HepG2 (cell line): ENCODE results near the gene PAK1IP1. TPM values are rescaled to one million over a fixed set of nuclear protein-coding genes. Genes with fewer than 3 reads are reported as not detected.

Experiments used
- ATAC-seq: fragments of 200-7000 bp; cut with Tn5 transposase; 3 replicates; pipeline ENCODE4 v1.9.1; 2020; ENCODE audit warnings: mild to moderate bottlenecking, moderate library complexity
- BruUV-seq: library from RNA; stranded (reverse); fragments of 400-500 nt; replicated peaks from 2 replicates; lab custom pipeline; 2021; lab: Mats Ljungman, UMichigan
- CTCF ChIA-PET: fragments of 300-600 bp; formaldehyde crosslinking; extraction: SDS; loops from one replicate; lab custom pipeline; 2021; ENCODE audit warnings: low total read pairs, inconsistent platforms, low intra/inter-chr PET ratio; lab: Yijun Ruan, JAX
- POLR2A ChIA-PET: fragments of 350-600 bp; sonication (Branson Sonifier 250); formaldehyde crosslinking; loops from one replicate; lab custom pipeline; 2020; ENCODE audit warnings: antibody characterized with exemption, inconsistent platforms; lab: Yijun Ruan, JAX
- DNase-seq: peaks from one replicate; pipeline ENCODE4 v3.0.0-alpha.2; 2015; ENCODE audit warnings: low spot score
- FAIRE-seq: peaks from 3 replicates; lab custom pipeline; 2011; peaks lifted over from hg19 to GRCh38; lab: Jason Lieb, UNC
- H2AFZ ChIP-seq: one replicate; pipeline ENCODE4 v1.6.1; 2011; ENCODE audit warnings: low read length, inconsistent platforms
- H3K27ac ChIP-seq: fragments of 300-600 bp; 3 replicates; pipeline ENCODE4 v1.8.0; 2011; ENCODE audit warnings: mixed run types, mild to moderate bottlenecking, mixed read lengths, low read length, inconsistent platforms; ENCODE audit not compliant: insufficient read depth; ENCODE audit errors: extremely low read length
- H3K27me3 ChIP-seq, 2 experiments: fragments of 200-600 bp in 1 of 2; 2 replicates in 1 of 2; 3 replicates in 1 of 2; pipeline versions ENCODE4 v1.6.0 to v1.8.0; 2011; ENCODE audit warnings: low read length in 2 of 2, mild to moderate bottlenecking in 2 of 2, moderate library complexity in 2 of 2, inconsistent platforms in 1 of 2; ENCODE audit not compliant: insufficient read depth in 2 of 2, control insufficient read depth in 1 of 2
- H3K36me3 ChIP-seq, 2 experiments: fragments of 200-600 bp in 1 of 2; replicated peaks in 1 of 2; 2 replicates in 1 of 2; 3 replicates in 1 of 2; pipeline versions ENCODE4 v1.5.1 to v1.8.0; 2011; ENCODE audit warnings: low read length in 2 of 2, inconsistent platforms in 1 of 2; ENCODE audit not compliant: insufficient read depth in 2 of 2, control insufficient read depth in 1 of 2
- H3K4me1 ChIP-seq: 2 replicates; pipeline ENCODE4 v1.5.1; 2012; ENCODE audit warnings: low read length, inconsistent platforms; ENCODE audit not compliant: insufficient read depth
- H3K4me2 ChIP-seq: 2 replicates; pipeline ENCODE4 v1.6.0; 2011; ENCODE audit warnings: low read depth, low read length, inconsistent platforms
- H3K4me3 ChIP-seq, 3 experiments: fragments of 200-600 bp in 1 of 3; sonication (generic), shearing (Covaris generic) in 1 of 3; replicated peaks in 1 of 3; 2 replicates each; pipeline ENCODE4 v1.5.1; 2011 to 2016; ENCODE audit warnings: low read length in 3 of 3, inconsistent platforms in 2 of 3, low read depth in 2 of 3, mild to moderate bottlenecking in 2 of 3, control low read depth in 1 of 3, mixed read lengths in 1 of 3; ENCODE audit not compliant: insufficient read depth in 1 of 3
- H3K79me2 ChIP-seq: one replicate; pipeline ENCODE4 v1.6.1; 2011; ENCODE audit warnings: low read length, inconsistent platforms; ENCODE audit not compliant: insufficient read depth
- H3K9ac ChIP-seq: 2 replicates; pipeline ENCODE4 v1.6.0; 2011; ENCODE audit warnings: mild to moderate bottlenecking, low read depth, low read length, inconsistent platforms; ENCODE audit not compliant: insufficient read depth
- H3K9me3 ChIP-seq: 2 replicates; pipeline ENCODE4 v1.5.1; 2012; ENCODE audit warnings: mild to moderate bottlenecking, low read length
- H4K20me1 ChIP-seq: 2 replicates; pipeline ENCODE4 v1.6.0; 2011; ENCODE audit warnings: inconsistent platforms, mild to moderate bottlenecking, low read length, moderate library complexity; ENCODE audit not compliant: insufficient read depth
- BORCS8-MEF2B ChIP-seq: sonication (generic); formaldehyde crosslinking; IDR thresholded peaks from 2 replicates; pipeline ENCODE4 v1.8.0; 2022; ENCODE audit warnings: mild to moderate bottlenecking, missing genetic modification reagents
- FOXO1 ChIP-seq: sonication (generic); formaldehyde crosslinking; IDR thresholded peaks from 2 replicates; pipeline ENCODE4 v1.4.0; 2020; ENCODE audit warnings: missing genetic modification reagents
- GPN1 ChIP-seq: sonication (generic); formaldehyde crosslinking; IDR thresholded peaks from 2 replicates; pipeline ENCODE4 v1.5.1; 2020; ENCODE audit warnings: missing genetic modification reagents, borderline replicate concordance
- HCFC1 ChIP-seq: fragments of 150-350 bp; IDR thresholded peaks from 2 replicates; pipeline ENCODE4 v1.6.1; 2014; ENCODE audit warnings: low read depth, low read length
- HES4 ChIP-seq: sonication (generic); formaldehyde crosslinking; IDR thresholded peaks from 2 replicates; pipeline ENCODE4 v1.9.0; 2021; ENCODE audit warnings: mild to moderate bottlenecking, missing genetic modification reagents, borderline replicate concordance
- MTF1 ChIP-seq: sonication (generic); formaldehyde crosslinking; IDR thresholded peaks from 2 replicates; pipeline ENCODE4 v1.5.0; 2020; ENCODE audit warnings: missing genetic modification reagents
- NFIC ChIP-seq: IDR thresholded peaks from 2 replicates; pipeline ENCODE4 v1.6.1; 2012; ENCODE audit warnings: mild to moderate bottlenecking, low read length, inconsistent platforms
- NPAS2 ChIP-seq: sonication (generic); formaldehyde crosslinking; IDR thresholded peaks from 2 replicates; pipeline ENCODE4 v1.8.0; 2022; ENCODE audit warnings: mild to moderate bottlenecking, missing genetic modification reagents, borderline replicate concordance
- POLR2G ChIP-seq: fragments of 200-400 bp; formaldehyde crosslinking; IDR thresholded peaks from 2 replicates; pipeline ENCODE4 v1.6.1; 2018; ENCODE audit warnings: mild to moderate bottlenecking, low read depth, low read length, moderate library complexity
- REL ChIP-seq: sonication (generic); formaldehyde crosslinking; conservative IDR thresholded peaks from 2 replicates; pipeline ENCODE4 v1.8.0; 2022; ENCODE audit warnings: mild to moderate bottlenecking, missing genetic modification reagents, moderate library complexity
- ZNF33B ChIP-seq: sonication (generic); formaldehyde crosslinking; IDR thresholded peaks from 2 replicates; pipeline ENCODE4 v1.5.1; 2020; ENCODE audit warnings: mild to moderate bottlenecking, missing genetic modification reagents
- ZNF367 ChIP-seq: sonication (generic); formaldehyde crosslinking; IDR thresholded peaks from 2 replicates; pipeline ENCODE4 v1.4.0; 2020; ENCODE audit warnings: missing genetic modification reagents, borderline replicate concordance
- ZNF496 ChIP-seq: sonication (generic); formaldehyde crosslinking; IDR thresholded peaks from 2 replicates; pipeline ENCODE4 v1.8.1; 2023; ENCODE audit warnings: mild to moderate bottlenecking, moderate library complexity, missing genetic modification reagents; ENCODE audit not compliant: insufficient replicate concordance
- ZNF549 ChIP-seq: sonication (generic); formaldehyde crosslinking; IDR thresholded peaks from 2 replicates; pipeline ENCODE4 v1.5.0; 2020; ENCODE audit warnings: missing genetic modification reagents
- ZNF557 ChIP-seq: sonication (generic); formaldehyde crosslinking; IDR thresholded peaks from 2 replicates; pipeline ENCODE4 v1.4.0; 2020; ENCODE audit warnings: missing genetic modification reagents
- ZNF709 ChIP-seq: sonication (generic); formaldehyde crosslinking; IDR thresholded peaks from 2 replicates; pipeline ENCODE4 v1.5.0; 2020; ENCODE audit warnings: mild to moderate bottlenecking, missing genetic modification reagents
- WGBS: methylation state at CpG from one replicate; pipeline ENCODE4 v1.1.6; 2017; ENCODE audit warnings: low lambda C conversion rate; 5-methylcytosine and 5-hydroxymethylcytosine counted together
- in situ Hi-C: cut with HindIII; loops from 2 replicates; pipeline ENCODE4 v1.10.0; 2017; ENCODE audit warnings: low pct_unique_long_range_greater_than_20kb; ENCODE audit not compliant: extremely low pct_ligation_motif_present
- intact Hi-C: fragments of 100-400 bp; cut with micrococcal nuclease; formaldehyde crosslinking; loops from one replicate; pipeline ENCODE4 v1.10.0; 2022; ENCODE audit not compliant: unreplicated experiment
- polyA plus RNA-seq, 8 experiments: library from polyadenylated mRNA; depleted of rRNA in 3 of 8; stranded (reverse) in 7 of 8; unstranded in 1 of 8; fragments of >200 nt; fragmentation: Illumina TruSeq in 4 of 8; extraction: Trizol in 4 of 8; gene quantifications; 2 replicates each; pipeline versions ENCODE4 v1.2.1 to v1.2.3, GENCODE V29; 2011 to 2016; ENCODE audit warnings: low read depth in 4 of 8, missing spikeins in 1 of 8, mixed read lengths in 1 of 8; ENCODE audit not compliant: insufficient read depth in 1 of 8
- total RNA-seq, 5 experiments: library from RNA; depleted of rRNA; stranded (reverse); fragments of >200 nt; fragmentation: Illumina TruSeq; extraction: Trizol; gene quantifications; 2 replicates each; pipeline ENCODE4 v1.2.3, GENCODE V29; 2016; ENCODE audit warnings: low read depth in 1 of 5
- TF ChIP-seq, protein P1 (sequence below): sonication (generic); formaldehyde crosslinking; IDR thresholded peaks from 2 replicates; pipeline ENCODE4 v1.9.0; 2022; ENCODE audit warnings: low read depth, missing genetic modification reagents
- TF ChIP-seq, protein P2 (sequence below): sonication (generic); formaldehyde crosslinking; IDR thresholded peaks from 2 replicates; pipeline ENCODE4 v1.5.0; 2020; ENCODE audit warnings: missing genetic modification reagents
- TF ChIP-seq, protein P3 (sequence below): IDR thresholded peaks from 2 replicates; pipeline ENCODE4 v1.6.1; 2016; ENCODE audit warnings: low read depth, control low read depth

Gene PAK1IP1
- total and polyA plus RNA-seq, 2 of the 13 experiments (the other 11 are each of a cell fraction or from before 2014, with no cell fraction given): 23.4 to 66.2 TPM

DNA sequence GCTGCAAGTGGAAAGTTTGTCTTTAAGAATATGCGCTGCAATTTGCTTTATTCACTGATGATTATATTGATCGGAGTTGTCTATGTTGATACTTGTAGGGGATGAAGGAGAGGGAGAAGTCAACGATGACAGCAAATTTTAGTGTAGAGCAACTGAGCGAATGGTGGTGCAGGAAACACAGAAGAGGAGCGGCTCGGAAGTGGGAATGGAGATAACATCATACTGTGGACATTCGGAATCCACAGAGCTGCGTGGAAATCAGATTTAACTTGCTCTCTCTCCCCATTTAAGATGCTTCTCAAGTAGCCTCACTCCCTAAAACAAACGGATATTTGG lies 52.1 kb downstream of the PAK1IP1 start (continued):
- TF ChIP-seq, protein P1, sequence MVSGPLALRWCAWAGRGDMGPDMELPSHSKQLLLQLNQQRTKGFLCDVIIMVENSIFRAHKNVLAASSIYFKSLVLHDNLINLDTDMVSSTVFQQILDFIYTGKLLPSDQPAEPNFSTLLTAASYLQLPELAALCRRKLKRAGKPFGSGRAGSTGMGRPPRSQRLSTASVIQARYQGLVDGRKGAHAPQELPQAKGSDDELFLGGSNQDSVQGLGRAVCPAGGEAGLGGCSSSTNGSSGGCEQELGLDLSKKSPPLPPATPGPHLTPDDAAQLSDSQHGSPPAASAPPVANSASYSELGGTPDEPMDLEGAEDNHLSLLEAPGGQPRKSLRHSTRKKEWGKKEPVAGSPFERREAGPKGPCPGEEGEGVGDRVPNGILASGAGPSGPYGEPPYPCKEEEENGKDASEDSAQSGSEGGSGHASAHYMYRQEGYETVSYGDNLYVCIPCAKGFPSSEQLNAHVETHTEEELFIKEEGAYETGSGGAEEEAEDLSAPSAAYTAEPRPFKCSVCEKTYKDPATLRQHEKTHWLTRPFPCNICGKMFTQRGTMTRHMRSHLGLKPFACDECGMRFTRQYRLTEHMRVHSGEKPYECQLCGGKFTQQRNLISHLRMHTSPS (CRISPR knock-in tag): no peak
- TF ChIP-seq, protein P2, sequence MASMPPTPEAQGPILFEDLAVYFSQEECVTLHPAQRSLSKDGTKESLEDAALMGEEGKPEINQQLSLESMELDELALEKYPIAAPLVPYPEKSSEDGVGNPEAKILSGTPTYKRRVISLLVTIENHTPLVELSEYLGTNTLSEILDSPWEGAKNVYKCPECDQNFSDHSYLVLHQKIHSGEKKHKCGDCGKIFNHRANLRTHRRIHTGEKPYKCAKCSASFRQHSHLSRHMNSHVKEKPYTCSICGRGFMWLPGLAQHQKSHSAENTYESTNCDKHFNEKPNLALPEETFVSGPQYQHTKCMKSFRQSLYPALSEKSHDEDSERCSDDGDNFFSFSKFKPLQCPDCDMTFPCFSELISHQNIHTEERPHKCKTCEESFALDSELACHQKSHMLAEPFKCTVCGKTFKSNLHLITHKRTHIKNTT (CRISPR knock-in tag): no peak
- TF ChIP-seq BORCS8-MEF2B (CRISPR knock-in tag) (no peak), ZNF367 (CRISPR knock-in tag) (no peak)

DNA sequence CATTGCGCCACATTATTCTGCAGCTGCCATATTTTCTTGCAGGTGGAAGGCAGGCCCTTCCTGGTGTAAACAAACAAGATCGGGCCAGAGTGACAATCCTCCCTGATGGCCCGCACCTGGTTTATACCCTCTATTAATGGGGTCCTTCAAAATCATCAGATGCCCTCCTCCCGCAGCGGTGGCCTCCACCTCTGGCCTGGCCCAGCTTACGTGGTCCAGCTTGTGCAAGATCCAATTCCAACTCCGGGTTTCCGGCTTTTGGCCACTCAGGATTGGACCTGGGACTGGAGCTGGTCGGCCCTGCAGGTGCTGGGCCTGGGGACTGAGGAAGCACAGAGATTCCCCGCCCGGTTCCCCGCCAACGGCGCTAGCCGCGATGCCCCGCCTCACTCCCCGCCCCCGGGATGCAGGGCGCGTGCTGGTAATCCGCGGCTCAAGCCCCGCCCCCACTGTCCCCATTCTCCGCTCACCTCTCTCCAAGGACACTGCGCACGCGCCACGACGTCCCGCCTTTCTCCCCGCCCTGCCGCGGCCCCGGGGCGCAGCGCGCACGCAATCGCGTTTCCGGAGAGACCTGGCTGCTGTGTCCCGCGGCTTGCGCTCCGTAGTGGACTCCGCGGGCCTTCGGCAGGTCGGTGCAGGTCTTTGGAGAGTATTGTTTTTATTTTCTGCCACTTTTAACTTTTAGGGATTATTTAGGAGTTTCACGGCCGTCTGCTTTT lies 52.6 kb downstream of the PAK1IP1 start, which contains the start of gene TMEM14B:
TSS of gene TMEM14B (plus strand) at position 555 of the 722 bp plus-strand sequence. CDS start 1,441 bp downstream, outside the sequence.
- in situ Hi-C loops: no loop called here
- no TSS peak for BruUV-seq
- H2AFZ ChIP-seq: peak within 1 kb of the TSS; percentile 48
- H3K4me1 ChIP-seq: peaks cover 29% of the 10 kb centered on the region
- POLR2A ChIA-PET: interaction anchor here (0.5 to 5.1 kb wide), 14 partner anchors 9 to 225 kb away, joined by 3 to 332 read pairs (median 4); partner anchors contain the start of genes C6orf52, PAK1IP1 and TMEM14C
- peak within 1 kb of the TSS; percentile 73 to 87 (median 84) for H3K4me3 ChIP-seq
- FAIRE-seq (peak; percentile 88), ATAC-seq (peak; percentile 98), DNase-seq (peak; percentile 97)
- H3K36me3 ChIP-seq: peaks cover 9 to 21% of the 10 kb centered on the region in 2 experiments; a peak in 4 of 5 replicates
- H4K20me1 ChIP-seq: no peaks in the 10 kb centered on the region
- WGBS: 5% methylated on average over 22 of the region's 52 CpGs
- peak within 1 kb of the TSS; percentile 75 for H3K27ac ChIP-seq
- peaks cover 39% of the 10 kb centered on the region for H3K79me2 ChIP-seq
- H3K27me3 ChIP-seq: no peaks in the 10 kb centered on the region
- H3K9me3 ChIP-seq: no peaks in the 10 kb centered on the region
- intact Hi-C loops: loop anchor here (1.0 to 5.0 kb wide), 3 partner anchors 24 to 240 kb away; partner anchors contain the start of genes C6orf52, PAK1IP1 and TMEM14C
- H3K9ac ChIP-seq: peak within 1 kb of the TSS; percentile 94
- peak within 1 kb of the TSS; percentile 90 for H3K4me2 ChIP-seq
- CTCF ChIA-PET: no interaction called here
- TF ChIP-seq FOXO1 (peak; percentile 41; the same call in 1 of the 2 replicates), POLR2G (peak; percentile 97), HES4 (0 out of 2 replicates have a peak, but pooled peaks have one; percentile 64), NFIC (peak; percentile 64; the same call in 1 of the 2 replicates), ZNF549 (CRISPR knock-in tag) (no peak), BORCS8-MEF2B (CRISPR knock-in tag) (peak; percentile 80), NPAS2 (CRISPR knock-in tag) (no peak), ZNF496 (CRISPR knock-in tag) (no peak), ZNF709 (CRISPR knock-in tag) (peak; percentile 95; the same call in 1 of the 2 replicates), MTF1 (CRISPR knock-in tag) (no peak), ZNF557 (CRISPR knock-in tag) (no peak), GPN1 (CRISPR knock-in tag) (no peak), HCFC1 (peak; percentile 56), ZNF33B (CRISPR knock-in tag) (peak; percentile 85), REL (CRISPR knock-in tag) (peak; percentile 72; the same call in 1 of the 2 replicates)
- TF ChIP-seq, protein P3, sequence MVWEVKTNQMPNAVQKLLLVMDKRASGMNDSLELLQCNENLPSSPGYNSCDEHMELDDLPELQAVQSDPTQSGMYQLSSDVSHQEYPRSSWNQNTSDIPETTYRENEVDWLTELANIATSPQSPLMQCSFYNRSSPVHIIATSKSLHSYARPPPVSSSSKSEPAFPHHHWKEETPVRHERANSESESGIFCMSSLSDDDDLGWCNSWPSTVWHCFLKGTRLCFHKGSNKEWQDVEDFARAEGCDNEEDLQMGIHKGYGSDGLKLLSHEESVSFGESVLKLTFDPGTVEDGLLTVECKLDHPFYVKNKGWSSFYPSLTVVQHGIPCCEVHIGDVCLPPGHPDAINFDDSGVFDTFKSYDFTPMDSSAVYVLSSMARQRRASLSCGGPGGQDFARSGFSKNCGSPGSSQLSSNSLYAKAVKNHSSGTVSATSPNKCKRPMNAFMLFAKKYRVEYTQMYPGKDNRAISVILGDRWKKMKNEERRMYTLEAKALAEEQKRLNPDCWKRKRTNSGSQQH (CRISPR knock-in tag): peak; percentile 80
